Brain microvascular endothelial cell (primary cell): ENCODE measurements around the gene FLT3.
"Not testable (repeated sequence)": the region's sequence is repeated elsewhere in the genome, so short reads cannot be mapped to it uniquely, and the experiment has no call there.

Experiments used
- DNase-seq: peaks from one replicate; pipeline ENCODE4 v3.0.0-alpha.2; 2020
- H3K27ac ChIP-seq: fragments of 250-450 bp; sonication (Bioruptor Pico); 2 replicates; pipeline ENCODE4 v1.5.1; 2020; ENCODE audit warnings: mild to moderate bottlenecking, moderate library complexity
- H3K27me3 ChIP-seq: fragments of 250-450 bp; sonication (Bioruptor Pico); replicated peaks from 2 replicates; pipeline ENCODE4 v1.5.1; 2020; ENCODE audit warnings: mild to moderate bottlenecking
- H3K36me3 ChIP-seq: fragments of 250-450 bp; sonication (Bioruptor Pico); replicated peaks from 2 replicates; pipeline ENCODE4 v1.5.1; 2020; ENCODE audit warnings: mild to moderate bottlenecking
- H3K4me3 ChIP-seq: 2 replicates; pipeline ENCODE4 v1.5.1; 2011; ENCODE audit warnings: low read depth, mild to moderate bottlenecking, control low read depth, low read length, moderate library complexity
- CTCF ChIP-seq: IDR thresholded peaks from 2 replicates; pipeline ENCODE4 v1.5.1; 2011; ENCODE audit warnings: low read depth, mild to moderate bottlenecking, moderate library complexity, low read length, control low read depth, inconsistent platforms; ENCODE audit errors: missing control alignments
- in situ Hi-C: cut with HindIII; loops from 2 replicates; pipeline ENCODE4 v1.10.0; 2017; ENCODE audit warnings: low sequenced_read_pairs, low pct_ligation_motif_present

FLT3 gene

GRCh38 chr13:28041031-28041461 is 59.3 kb downstream of the FLT3 start:
- DNase-seq: no peak
- Histone ChIP-seq H3K27me3 (no peaks in the 10 kb centered on the region), H3K4me3 (no peak overlapping the region), H3K36me3 (no peaks in the 10 kb centered on the region), H3K27ac (no peak overlapping the region)
- in situ Hi-C loops: no loop called here
- no peak for TF ChIP-seq CTCF

GRCh38 chr13:28037399-28037798 is 63.0 kb downstream of the FLT3 start:
- no peaks in the 10 kb centered on the region for H3K36me3 ChIP-seq

GRCh38 chr13:28035146-28035782 is 65.1 kb downstream of the FLT3 start:
- H3K27me3 ChIP-seq: no peaks in the 10 kb centered on the region
- in situ Hi-C loops: no loop called here
- no peak for DNase-seq
- H3K36me3 ChIP-seq: no peaks in the 10 kb centered on the region
- no peak overlapping the region for H3K27ac ChIP-seq
- no peak overlapping the region for H3K4me3 ChIP-seq
- no peak for TF ChIP-seq CTCF

More at GRCh38 chr13:28037399-28037798, 63.0 kb downstream of the FLT3 start:
- in situ Hi-C loops: no loop called here
- DNase-seq: no peak
- Histone ChIP-seq H3K4me3 (no peak overlapping the region), H3K27ac (no peak overlapping the region), H3K27me3 (no peaks in the 10 kb centered on the region)
- TF ChIP-seq CTCF: no peak

GRCh38 chr13:28033894-28034655 is 66.3 kb downstream of the FLT3 start:
- H3K4me3 ChIP-seq: no peak overlapping the region
- no peaks in the 10 kb centered on the region for H3K27me3 ChIP-seq
- H3K27ac ChIP-seq: no peak overlapping the region
- no peaks in the 10 kb centered on the region for H3K36me3 ChIP-seq
- no peak for DNase-seq
- no peak for TF ChIP-seq CTCF
- in situ Hi-C loops: no loop called here

- H3K27me3 ChIP-seq, H3K27ac ChIP-seq, in situ Hi-C loops, DNase-seq, H3K36me3 ChIP-seq, H3K4me3 ChIP-seq: not testable (repeated sequence)
Measured at GRCh38 chr13:28032438-28032837, 67.9 kb downstream of the FLT3 start.

GRCh38 chr13:28031896-28032288 is 68.5 kb downstream of the FLT3 start:
- H3K27ac ChIP-seq: no peak overlapping the region
- in situ Hi-C loops: no loop called here
- no peaks in the 10 kb centered on the region for H3K36me3 ChIP-seq

More at GRCh38 chr13:28031896-28032288, 68.5 kb downstream of the FLT3 start:
- no peak for DNase-seq
- no peak overlapping the region for H3K4me3 ChIP-seq
- TF ChIP-seq CTCF: no peak
- H3K27me3 ChIP-seq: no peaks in the 10 kb centered on the region
